A549 (cell line): ENCODE results near the gene INPP5B. TPM values are rescaled to one million over a fixed set of nuclear protein-coding genes. Genes with fewer than 3 reads are reported as not detected.

Experiments used
- ATAC-seq, 2 experiments: fragments of 200-7000 bp in 1 of 2; fragments of >200 bp in 1 of 2; cut with Nextera tagmentation in 1 of 2; cut with Tn5 transposase in 1 of 2; 3 replicates each; pipeline versions ENCODE4 v1.8.0 to v1.9.1; 2018 to 2020; ENCODE audit warnings: mild to moderate bottlenecking in 1 of 2, moderate library complexity in 1 of 2
- CTCF ChIA-PET: fragments of 300-600 bp; sonication (Branson Sonifier 250); formaldehyde crosslinking; extraction: SDS; loops from one replicate; lab custom pipeline; 2021; ENCODE audit warnings: antibody characterized with exemption, inconsistent platforms; lab: Yijun Ruan, JAX
- POLR2A ChIA-PET: fragments of 350-600 bp; formaldehyde crosslinking; extraction: SDS; loops from one replicate; lab custom pipeline; 2021; ENCODE audit warnings: antibody characterized with exemption, inconsistent platforms; lab: Yijun Ruan, JAX
- DNase-seq, 2 experiments: peaks; one replicate each; pipeline versions ENCODE4 v3.0.0 to v3.0.0-alpha.2; 2011 to 2016; ENCODE audit warnings: low read depth in 1 of 2, low spot score in 1 of 2
- FAIRE-seq: peaks from 2 replicates; lab custom pipeline; 2011; peaks lifted over from hg19 to GRCh38; lab: Jason Lieb, UNC
- H3K27ac ChIP-seq, 2 experiments: fragments of >200 bp; sonication (Bioruptor Twin); formaldehyde crosslinking; 3 replicates each; pipeline ENCODE4 v1.5.1; 2016 to 2017
- H3K4me1 ChIP-seq: fragments of >200 bp; sonication (Bioruptor Twin); formaldehyde crosslinking; 3 replicates; pipeline ENCODE4 v1.6.1; 2016
- H3K4me2 ChIP-seq: fragments of >200 bp; sonication (Bioruptor Twin); formaldehyde crosslinking; 3 replicates; pipeline ENCODE4 v1.6.1; 2016
- H3K4me3 ChIP-seq: fragments of >200 bp; sonication (Bioruptor Twin); formaldehyde crosslinking; 3 replicates; pipeline ENCODE4 v1.5.1; 2016
- H3K9me3 ChIP-seq: fragments of >200 bp; sonication (Bioruptor Twin); formaldehyde crosslinking; 3 replicates; pipeline ENCODE4 v1.6.1; 2016
- CBX8 ChIP-seq: fragments of 200-600 bp; sonication (generic); IDR thresholded peaks from 2 replicates; pipeline ENCODE4 v1.6.1; 2016
- CHD4 ChIP-seq: fragments of 200-600 bp; sonication (generic); IDR thresholded peaks from 2 replicates; pipeline ENCODE4 v1.6.1; 2016; ENCODE audit warnings: antibody characterized with exemption, mild to moderate bottlenecking, borderline replicate concordance
- CTCF ChIP-seq: fragments of >200 bp; sonication (Bioruptor Twin); formaldehyde crosslinking; IDR thresholded peaks from 3 replicates; pipeline ENCODE4 v1.5.1; 2016
- E2F6 ChIP-seq: IDR thresholded peaks from 2 replicates; pipeline ENCODE4 v1.6.1; 2012; ENCODE audit warnings: low read depth, borderline replicate concordance
- EHF ChIP-seq: fragments of 250-450 bp; sonication (Bioruptor Pico); IDR thresholded peaks from 2 replicates; pipeline ENCODE4 v1.5.0; 2020; ENCODE audit warnings: mild to moderate bottlenecking
- EHMT2 ChIP-seq: fragments of 200-600 bp; sonication (generic); IDR thresholded peaks from 2 replicates; pipeline ENCODE4 v1.6.1; 2016; ENCODE audit warnings: antibody characterized with exemption, low read depth, mild to moderate bottlenecking, moderate library complexity
- FOSL2 ChIP-seq, 2 experiments: fragments of 450-650 bp in 1 of 2; fragments of >200 bp in 1 of 2; sonication (Bioruptor Twin) in 1 of 2; formaldehyde crosslinking; IDR thresholded peaks; 2 replicates each; pipeline versions ENCODE4 v1.5.0 to v1.6.1; 2016 to 2020; ENCODE audit warnings: mild to moderate bottlenecking in 1 of 2, moderate library complexity in 1 of 2
- FOXS1 ChIP-seq: fragments of 250-450 bp; sonication (Bioruptor Pico); IDR thresholded peaks from 2 replicates; pipeline ENCODE4 v1.5.0; 2020; ENCODE audit warnings: mild to moderate bottlenecking, moderate library complexity
- GATA3 ChIP-seq: IDR thresholded peaks from 2 replicates; pipeline ENCODE4 v1.6.1; 2012; ENCODE audit warnings: borderline replicate concordance
- HEYL ChIP-seq: fragments of 250-450 bp; sonication (Bioruptor Pico); IDR thresholded peaks from 2 replicates; pipeline ENCODE4 v1.8.0; 2021; ENCODE audit warnings: mild to moderate bottlenecking, moderate library complexity
- HOXB13 ChIP-seq: fragments of 250-450 bp; sonication (Bioruptor Pico); IDR thresholded peaks from 2 replicates; pipeline ENCODE4 v1.5.0; 2020; ENCODE audit warnings: low read depth, mild to moderate bottlenecking, moderate library complexity
- KDM1A ChIP-seq: fragments of 200-600 bp; sonication (generic); IDR thresholded peaks from 2 replicates; pipeline ENCODE4 v1.6.1; 2016; ENCODE audit warnings: low read depth, mild to moderate bottlenecking
- MAFK ChIP-seq: fragments of 450-650 bp; IDR thresholded peaks from 2 replicates; pipeline ENCODE4 v1.6.1; 2014; ENCODE audit not compliant: partially characterized antibody
- PHF8 ChIP-seq: fragments of 200-600 bp; sonication (generic); IDR thresholded peaks from 2 replicates; pipeline ENCODE4 v1.6.1; 2016; ENCODE audit warnings: low read depth, mild to moderate bottlenecking, antibody characterized with exemption, moderate library complexity, borderline replicate concordance
- POLR2A ChIP-seq: IDR thresholded peaks from 2 replicates; pipeline ENCODE4 v1.6.1; 2012; ENCODE audit warnings: mild to moderate bottlenecking, low read length
- RAD21 ChIP-seq, 2 experiments: fragments of >200 bp in 1 of 2; sonication (Bioruptor Twin) in 1 of 2; formaldehyde crosslinking in 1 of 2; IDR thresholded peaks in 1 of 2; conservative IDR thresholded peaks in 1 of 2; 2 replicates in 1 of 2; 3 replicates in 1 of 2; pipeline ENCODE4 v1.6.1; 2012 to 2018; ENCODE audit warnings: inconsistent platforms in 1 of 2
- RNF2 ChIP-seq: fragments of 200-600 bp; sonication (generic); IDR thresholded peaks from 2 replicates; pipeline ENCODE4 v1.6.1; 2016; ENCODE audit warnings: low read depth, mild to moderate bottlenecking, antibody characterized with exemption, moderate library complexity, borderline replicate concordance
- TFCP2L1 ChIP-seq: fragments of 250-450 bp; sonication (Bioruptor Pico); IDR thresholded peaks from 2 replicates; pipeline ENCODE4 v1.5.0; 2021; ENCODE audit warnings: mild to moderate bottlenecking
- USF2 ChIP-seq: fragments of 450-650 bp; IDR thresholded peaks from 2 replicates; pipeline ENCODE4 v1.6.1; 2014; ENCODE audit warnings: antibody characterized with exemption
- ZFP36 ChIP-seq: fragments of 450-650 bp; IDR thresholded peaks from 2 replicates; pipeline ENCODE4 v1.6.1; 2014; ENCODE audit warnings: borderline replicate concordance; ENCODE audit not compliant: partially characterized antibody
- WGBS: methylation state at CpG from one replicate; pipeline ENCODE4 v1.1.6; 2017; ENCODE audit errors: missing lambda C conversion rate; 5-methylcytosine and 5-hydroxymethylcytosine counted together
- polyA plus RNA-seq, 4 experiments: library from polyadenylated mRNA; depleted of rRNA in 3 of 4; stranded (reverse); fragments of >200 nt; fragmentation: RNase III in 1 of 4; extraction: RNeasy Plus Mini Kit Qiagen cat#74134 plus additional on column Dnase treatment in 1 of 4; gene quantifications; 2 replicates in 3 of 4; 3 replicates in 1 of 4; pipeline ENCODE4 v1.2.3, GENCODE V29; 2011 to 2017

INPP5B gene
- polyA plus RNA-seq, 2 of the 4 experiments (the other 2 are of a cell fraction) = 4.9 to 11.1 TPM

- no peak for TF ChIP-seq CTCF
- TF ChIP-seq HEYL = no peak
- TF ChIP-seq FOSL2 (IDR thresholded peaks at IDR 0.05) = no peak
- no peak for TF ChIP-seq FOSL2 (CRISPR knock-in tag; IDR thresholded peaks at IDR 0.05)
- no peak for TF ChIP-seq POLR2A
- TF ChIP-seq TFCP2L1 (CRISPR knock-in tag) = no peak
- no peak for TF ChIP-seq EHMT2
- TF ChIP-seq EHF (CRISPR knock-in tag) = no peak
- TF ChIP-seq RAD21 (conservative IDR thresholded peaks at IDR 0.05 in 1 of 2, IDR thresholded peaks at IDR 0.05 in 1 of 2) = no peak
- no peak for TF ChIP-seq ZFP36
Observed at GRCh38 chr1:37861151-37861550, 85.7 kb downstream of the INPP5B start (continued).

GRCh38 chr1:37860346-37860666 lies 86.5 kb downstream of the INPP5B start:
- CTCF ChIA-PET = interaction anchor here (0.6 to 2.8 kb wide), 31 partner anchors 9 to 1876 kb away, joined by 3 to 29 read pairs (median 4); no protein-coding TSS in a partner anchor
- 0 out of 6 replicates have a peak, but pooled peaks of 1 of the 2 experiments have one; percentile 1 for ATAC-seq

More at GRCh38 chr1:37860346-37860666, 86.5 kb downstream of the INPP5B start:
- TF ChIP-seq RNF2 (no peak), CTCF (no peak; the same call in 2 of the 3 replicates), E2F6 (no peak), PHF8 (no peak), USF2 (no peak), GATA3 (no peak), CBX8 (no peak), MAFK (no peak), FOXS1 (CRISPR knock-in tag) (no peak), KDM1A (no peak), EHF (CRISPR knock-in tag) (no peak), CHD4 (no peak), HEYL (no peak), HOXB13 (no peak)
- FAIRE-seq (no peak), DNase-seq (no peak)
- Histone ChIP-seq H3K9me3 (no peaks in the 10 kb centered on the region), H3K27ac (peak overlapping the region; percentile 93 to 96), H3K4me2 (peak overlapping the region; percentile 89), H3K4me3 (peak overlapping the region; percentile 79), H3K4me1 (peaks cover 38% of the 10 kb centered on the region)
- WGBS = 19% methylated on average over 5 of the region's 5 CpGs
- POLR2A ChIA-PET = interaction anchor here (1.0 to 1.4 kb wide), 3 partner anchors 10 to 16 kb away, joined by 3 to 4 read pairs (median 3); no protein-coding TSS in a partner anchor
